Trophoblast cell (in vitro differentiated cells and primary cell): Measurements from ENCODE around the gene KCNH1.
A peak's percentile ranks its signal among the peaks of the same experiment; 100 is the strongest.

ENCODE experiments used
- DNase-seq, 2 donors: peaks; one replicate each; pipeline ENCODE4 v3.0.0-alpha.2; 2016
- H2AFZ ChIP-seq: 2 replicates; pipeline ENCODE4 v1.6.1; 2013; ENCODE audit warnings: low read length, moderate library complexity, mild to moderate bottlenecking; ENCODE audit not compliant: insufficient read depth, poor library complexity
- H2AK5ac ChIP-seq: 2 replicates; pipeline ENCODE4 v1.6.1; 2013; ENCODE audit warnings: mild to moderate bottlenecking, low read length
- H2BK120ac ChIP-seq: 2 replicates; pipeline ENCODE4 v1.6.1; 2013; ENCODE audit warnings: low read length, mild to moderate bottlenecking, moderate library complexity; ENCODE audit not compliant: insufficient read depth, poor library complexity
- H2BK12ac ChIP-seq: 2 replicates; pipeline ENCODE4 v1.6.1; 2013; ENCODE audit warnings: mild to moderate bottlenecking, low read length, moderate library complexity
- H2BK5ac ChIP-seq: 2 replicates; pipeline ENCODE4 v1.6.1; 2013; ENCODE audit warnings: low read length, low read depth, moderate library complexity, mild to moderate bottlenecking; ENCODE audit not compliant: poor library complexity
- H3K14ac ChIP-seq: 2 replicates; pipeline ENCODE4 v1.6.1; 2013; ENCODE audit warnings: mild to moderate bottlenecking, low read length
- H3K18ac ChIP-seq: 2 replicates; pipeline ENCODE4 v1.6.1; 2013; ENCODE audit warnings: mild to moderate bottlenecking, low read length
- H3K23ac ChIP-seq: 2 replicates; pipeline ENCODE4 v1.6.1; 2013; ENCODE audit warnings: low read length
- H3K27ac ChIP-seq: 2 replicates; pipeline ENCODE4 v1.5.1; 2013; ENCODE audit warnings: low read depth, mild to moderate bottlenecking, inconsistent platforms, low read length, moderate library complexity
- H3K27me3 ChIP-seq: 2 replicates; pipeline ENCODE4 v1.6.1; 2013; ENCODE audit warnings: inconsistent platforms, mild to moderate bottlenecking, low read length, moderate library complexity; ENCODE audit not compliant: insufficient read depth
- H3K36me3 ChIP-seq, 2 experiments: 1 replicate in 1 of 2; 2 replicates in 1 of 2; pipeline ENCODE4 v1.6.1; 2013; ENCODE audit warnings: low read length in 2 of 2, mild to moderate bottlenecking in 2 of 2, moderate library complexity in 1 of 2; ENCODE audit not compliant: insufficient read depth in 2 of 2, control insufficient read depth in 1 of 2
- H3K4ac ChIP-seq: 2 replicates; pipeline ENCODE4 v1.6.1; 2013; ENCODE audit warnings: low read depth, mild to moderate bottlenecking, low read length, moderate library complexity
- H3K4me1 ChIP-seq, 2 experiments: 1 replicate in 1 of 2; 2 replicates in 1 of 2; pipeline ENCODE4 v1.6.1; 2013; ENCODE audit warnings: low read length in 2 of 2, mild to moderate bottlenecking in 2 of 2, moderate library complexity in 1 of 2; ENCODE audit not compliant: insufficient read depth in 2 of 2, control insufficient read depth in 1 of 2
- H3K4me2 ChIP-seq: 2 replicates; pipeline ENCODE4 v1.6.1; 2013; ENCODE audit warnings: inconsistent platforms, mild to moderate bottlenecking, low read length, moderate library complexity
- H3K4me3 ChIP-seq: 2 replicates; pipeline ENCODE4 v1.5.1; 2013; ENCODE audit warnings: mild to moderate bottlenecking, low read depth, low read length, inconsistent platforms
- H3K79me1 ChIP-seq: one replicate; pipeline ENCODE4 v1.6.1; 2013; ENCODE audit warnings: low read length
- H3K79me2 ChIP-seq: 2 replicates; pipeline ENCODE4 v1.6.1; 2013; ENCODE audit warnings: low read length, mild to moderate bottlenecking; ENCODE audit not compliant: control insufficient read depth, insufficient read depth, poor library complexity
- H3K9ac ChIP-seq: 2 replicates; pipeline ENCODE4 v1.6.1; 2013; ENCODE audit warnings: mild to moderate bottlenecking, low read length
- H3K9me3 ChIP-seq: 2 replicates; pipeline ENCODE4 v1.6.1; 2013; ENCODE audit warnings: low read depth, mild to moderate bottlenecking, control low read depth, inconsistent platforms, low read length; ENCODE audit not compliant: insufficient read depth
- H4K12ac ChIP-seq: 2 replicates; pipeline ENCODE4 v1.6.1; 2013; ENCODE audit warnings: low read depth, mild to moderate bottlenecking, low read length, moderate library complexity
- H4K8ac ChIP-seq: 2 replicates; pipeline ENCODE4 v1.6.1; 2013; ENCODE audit warnings: low read depth, mild to moderate bottlenecking, low read length, moderate library complexity
- H4K91ac ChIP-seq: one replicate; pipeline ENCODE4 v1.6.1; 2013; ENCODE audit warnings: low read depth, mild to moderate bottlenecking, low read length, moderate library complexity
- WGBS: extraction: QIAGEN DNeasy Blood & Tissue Kit; methylation state at CpG from one replicate; pipeline ENCODE4 v1.1.7; 2013; ENCODE audit warnings: missing lambda C conversion rate; ENCODE audit not compliant: insufficient read length, insufficient coverage; ENCODE audit errors: extremely low coverage; 5-methylcytosine and 5-hydroxymethylcytosine counted together

KCNH1 gene

GRCh38 chr1:210797422-210797821, 336.5 kb downstream of the KCNH1 start:
- no peak overlapping the region for H2AFZ ChIP-seq
- H3K36me3 ChIP-seq = no peaks in the 10 kb centered on the region
- H3K27ac ChIP-seq = no peak overlapping the region
- no peaks in the 10 kb centered on the region for H3K27me3 ChIP-seq
- DNase-seq = no peak
- H4K8ac ChIP-seq = no peak overlapping the region
- no peak overlapping the region for H2BK120ac ChIP-seq
- H3K18ac ChIP-seq = no peak overlapping the region
- no peak overlapping the region for H4K12ac ChIP-seq
- H3K14ac ChIP-seq = no peak overlapping the region
- H3K79me1 ChIP-seq = no peaks in the 10 kb centered on the region
- H3K79me2 ChIP-seq = no peaks in the 10 kb centered on the region
- WGBS = no CpG with 5 or more reads among the region's 8 CpGs
- no peak overlapping the region for H3K4me2 ChIP-seq
- no peak overlapping the region for H3K4ac ChIP-seq
- H3K9me3 ChIP-seq = no peaks in the 10 kb centered on the region
- no peak overlapping the region for H4K91ac ChIP-seq
- H3K9ac ChIP-seq = no peak overlapping the region
- H3K23ac ChIP-seq = no peak overlapping the region
- no peak overlapping the region for H3K4me3 ChIP-seq
- no peak overlapping the region for H2BK12ac ChIP-seq
- H2BK5ac ChIP-seq = no peak overlapping the region
- no peak overlapping the region for H2AK5ac ChIP-seq
- H3K4me1 ChIP-seq = no peaks in the 10 kb centered on the region

GRCh38 chr1:210796421-210796820, 337.5 kb downstream of the KCNH1 start:
- no peak for DNase-seq
- Histone ChIP-seq H3K9ac (no peak overlapping the region), H3K36me3 (no peaks in the 10 kb centered on the region), H3K27me3 (no peaks in the 10 kb centered on the region), H3K18ac (no peak overlapping the region), H2BK12ac (no peak overlapping the region), H3K79me1 (no peaks in the 10 kb centered on the region), H3K4ac (no peak overlapping the region), H2BK120ac (no peak overlapping the region), H3K14ac (no peak overlapping the region), H3K4me3 (no peak overlapping the region), H4K91ac (no peak overlapping the region), H3K27ac (no peak overlapping the region), H3K23ac (no peak overlapping the region), H4K8ac (no peak overlapping the region), H3K4me2 (no peak overlapping the region), H2AK5ac (no peak overlapping the region), H3K79me2 (no peaks in the 10 kb centered on the region), H4K12ac (no peak overlapping the region), H2AFZ (no peak overlapping the region), H2BK5ac (no peak overlapping the region), H3K9me3 (no peaks in the 10 kb centered on the region), H3K4me1 (peaks cover 3% of the 10 kb centered on the region in 2 experiments)
- no CpG with 5 or more reads among the region's 5 CpGs for WGBS

GRCh38 chr1:210794445-210794844, 339.5 kb downstream of the KCNH1 start:
- Histone ChIP-seq H3K4me1 (peaks cover 3% of the 10 kb centered on the region in 2 experiments), H3K27ac (no peak overlapping the region), H3K4ac (no peak overlapping the region), H3K4me2 (no peak overlapping the region), H3K18ac (no peak overlapping the region), H2AFZ (no peak overlapping the region), H3K23ac (no peak overlapping the region), H3K9me3 (no peaks in the 10 kb centered on the region), H2BK12ac (no peak overlapping the region), H4K91ac (no peak overlapping the region), H3K4me3 (no peak overlapping the region), H3K36me3 (no peaks in the 10 kb centered on the region), H2BK120ac (no peak overlapping the region), H3K9ac (no peak overlapping the region), H3K79me2 (no peaks in the 10 kb centered on the region), H3K79me1 (no peaks in the 10 kb centered on the region), H4K12ac (no peak overlapping the region), H3K14ac (no peak overlapping the region), H3K27me3 (no peaks in the 10 kb centered on the region), H2BK5ac (no peak overlapping the region), H2AK5ac (no peak overlapping the region), H4K8ac (no peak overlapping the region)
- DNase-seq = no peak
- no CpG with 5 or more reads among the region's 1 CpG for WGBS

- Histone ChIP-seq H3K4me2 (no peak overlapping the region), H3K4ac (no peak overlapping the region), H2BK5ac (no peak overlapping the region), H3K36me3 (no peaks in the 10 kb centered on the region), H3K27ac (no peak overlapping the region), H3K23ac (no peak overlapping the region), H2AFZ (no peak overlapping the region), H4K91ac (no peak overlapping the region), H3K4me3 (no peak overlapping the region), H3K79me1 (no peaks in the 10 kb centered on the region), H3K4me1 (peaks cover 3% of the 10 kb centered on the region in 2 experiments), H4K8ac (no peak overlapping the region), H2BK12ac (no peak overlapping the region), H3K9me3 (no peaks in the 10 kb centered on the region), H2BK120ac (no peak overlapping the region), H3K79me2 (no peaks in the 10 kb centered on the region), H3K9ac (no peak overlapping the region), H3K14ac (no peak overlapping the region), H3K18ac (no peak overlapping the region), H4K12ac (no peak overlapping the region), H3K27me3 (no peaks in the 10 kb centered on the region), H2AK5ac (no peak overlapping the region)
- DNase-seq = peak; percentile 39 to 80
- WGBS = no CpG with 5 or more reads among the region's 3 CpGs
Observed at GRCh38 chr1:210792250-210793102, 341.5 kb downstream of the KCNH1 start.
